Body of pancreas (tissue), 4 donors: Measurements from ENCODE around the gene SUSD4. TPM values are rescaled to one million over a fixed set of nuclear protein-coding genes. Genes with fewer than 3 reads are reported as not detected.

Source experiments
- ATAC-seq: fragments of 150-250 bp; one replicate; pipeline ENCODE4 v1.9.1; 2016
- DNase-seq, 4 donors: peaks; one replicate each; pipeline ENCODE4 v3.0.0-alpha.2; 2019
- H3K27ac ChIP-seq, 4 donors: fragments of 200-600 bp; sonication (generic); 1 replicate in 3 of 4; 2 replicates in 1 of 4; pipeline versions ENCODE4 v1.5.1 to v1.6.1; 2016 to 2019; ENCODE audit warnings: mild to moderate bottlenecking in 1 of 4, mixed read lengths in 1 of 4, moderate library complexity in 1 of 4
- H3K27me3 ChIP-seq, 2 donors: fragments of 200-600 bp; sonication (generic); one replicate each; pipeline ENCODE4 v1.6.0; 2016; ENCODE audit warnings: mild to moderate bottlenecking in 1 of 2
- H3K36me3 ChIP-seq, 2 donors: fragments of 200-600 bp; sonication (generic); replicated peaks in 1 of 2; 2 replicates each; pipeline ENCODE4 v1.5.1; 2016; ENCODE audit warnings: low read depth in 2 of 2; ENCODE audit not compliant: insufficient read depth in 1 of 2
- H3K4me1 ChIP-seq: fragments of 200-600 bp; sonication (generic); one replicate; pipeline ENCODE4 v1.6.0; 2016
- H3K4me3 ChIP-seq, 2 donors: fragments of 200-600 bp; sonication (generic); 1 replicate in 1 of 2; 2 replicates in 1 of 2; pipeline ENCODE4 v1.5.1; 2016 to 2019
- H3K9me3 ChIP-seq, 3 donors: fragments of 200-600 bp; sonication (generic); 1 replicate in 2 of 3; 2 replicates in 1 of 3; pipeline ENCODE4 v1.5.1; 2016
- POLR2A ChIP-seq, 3 donors: fragments of 450-650 bp; IDR thresholded peaks; one replicate each; pipeline ENCODE4 v1.6.1; 2016; ENCODE audit warnings: antibody characterized with exemption in 3 of 3, mild to moderate bottlenecking in 2 of 3
- WGBS, 2 donors: methylation state at CpG; one replicate each; pipeline ENCODE4 v1.1.5; 2017; 5-methylcytosine and 5-hydroxymethylcytosine counted together
- intact Hi-C: fragments of 100-400 bp; cut with DNase I; formaldehyde crosslinking; loops from one replicate; pipeline ENCODE4 v1.15.1; 2023
- total RNA-seq, 2 donors: library from RNA; depleted of rRNA; stranded (reverse); fragments of >200 nt; gene quantifications; one replicate each; pipeline ENCODE4 v1.1.0, GENCODE V29; 2016
- TF ChIP-seq, protein P1 (sequence below), 7 experiments: fragments of 450-650 bp in 4 of 7; fragments of 200-600 bp in 3 of 7; sonication (generic) in 3 of 7; IDR thresholded peaks; one replicate each; pipeline ENCODE4 v1.5.1; 2016 to 2019; ENCODE audit warnings: antibody characterized with exemption in 7 of 7

The SUSD4 gene
- total RNA-seq, 2 donors from 2014 or later, result 3.6 to 18.1 TPM

DNA sequence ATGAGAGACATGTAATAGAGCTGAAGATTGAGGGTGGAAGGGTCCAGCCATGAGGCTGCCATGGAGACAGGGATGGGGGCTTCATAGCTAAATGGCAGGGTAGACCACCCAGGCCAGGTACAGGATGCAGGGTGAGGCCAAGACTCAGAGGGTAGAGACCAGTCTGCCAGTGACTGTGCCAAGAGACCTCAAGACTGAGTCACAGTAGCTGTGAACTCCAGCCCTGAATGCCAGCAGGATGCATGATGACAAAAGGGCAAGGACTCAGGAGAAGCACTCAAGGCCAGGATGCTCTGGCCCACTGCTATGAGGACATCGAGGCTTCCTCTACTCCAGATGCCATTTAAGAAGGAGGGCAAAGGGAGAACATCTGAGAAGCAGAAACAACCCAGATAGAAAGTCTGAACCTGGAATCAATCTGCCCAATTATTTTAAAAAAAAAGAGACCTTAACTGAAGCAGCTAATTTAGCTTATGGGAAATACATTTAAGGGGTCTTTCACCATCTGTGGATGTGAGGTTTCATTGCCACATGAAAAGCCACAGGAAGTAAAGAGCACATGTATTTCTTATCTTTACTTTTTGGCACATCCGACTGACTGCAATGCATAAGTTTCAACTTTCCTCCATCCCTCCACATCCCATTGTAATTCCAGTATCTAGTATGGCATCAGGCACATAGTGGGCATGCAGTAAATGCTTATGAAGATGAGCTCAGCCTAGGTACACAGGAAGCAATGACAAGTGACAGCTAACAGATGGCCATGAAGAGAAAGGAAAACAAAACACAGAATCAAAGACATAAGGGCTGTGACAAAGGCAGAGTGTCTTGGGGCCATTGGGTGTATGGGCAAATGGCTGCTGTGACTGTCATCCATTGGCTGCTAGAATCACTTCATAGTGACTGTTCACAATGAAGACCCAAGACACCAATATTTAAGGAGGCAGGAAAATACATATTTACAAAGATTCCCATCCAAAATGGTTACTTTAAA, 40.2 kb downstream of the SUSD4 start:
- no peak overlapping the region for H3K4me3 ChIP-seq
- H3K36me3 ChIP-seq, result no peaks in the 10 kb centered on the region
- no peaks in the 10 kb centered on the region for H3K4me1 ChIP-seq
- intact Hi-C loops, result no loop called here
- H3K9me3 ChIP-seq, result no peaks in the 10 kb centered on the region
- 42 to 87% methylated on average over 2 of the region's 2 CpGs for WGBS, 2 donors
- ATAC-seq (no peak), DNase-seq (no peak)
- H3K27ac ChIP-seq, result no peak overlapping the region
- no peaks in the 10 kb centered on the region for H3K27me3 ChIP-seq
- TF ChIP-seq POLR2A (IDR thresholded peaks at IDR 0.05), result no peak
- TF ChIP-seq, protein P1, sequence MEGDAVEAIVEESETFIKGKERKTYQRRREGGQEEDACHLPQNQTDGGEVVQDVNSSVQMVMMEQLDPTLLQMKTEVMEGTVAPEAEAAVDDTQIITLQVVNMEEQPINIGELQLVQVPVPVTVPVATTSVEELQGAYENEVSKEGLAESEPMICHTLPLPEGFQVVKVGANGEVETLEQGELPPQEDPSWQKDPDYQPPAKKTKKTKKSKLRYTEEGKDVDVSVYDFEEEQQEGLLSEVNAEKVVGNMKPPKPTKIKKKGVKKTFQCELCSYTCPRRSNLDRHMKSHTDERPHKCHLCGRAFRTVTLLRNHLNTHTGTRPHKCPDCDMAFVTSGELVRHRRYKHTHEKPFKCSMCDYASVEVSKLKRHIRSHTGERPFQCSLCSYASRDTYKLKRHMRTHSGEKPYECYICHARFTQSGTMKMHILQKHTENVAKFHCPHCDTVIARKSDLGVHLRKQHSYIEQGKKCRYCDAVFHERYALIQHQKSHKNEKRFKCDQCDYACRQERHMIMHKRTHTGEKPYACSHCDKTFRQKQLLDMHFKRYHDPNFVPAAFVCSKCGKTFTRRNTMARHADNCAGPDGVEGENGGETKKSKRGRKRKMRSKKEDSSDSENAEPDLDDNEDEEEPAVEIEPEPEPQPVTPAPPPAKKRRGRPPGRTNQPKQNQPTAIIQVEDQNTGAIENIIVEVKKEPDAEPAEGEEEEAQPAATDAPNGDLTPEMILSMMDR (IDR thresholded peaks at IDR 0.05), result no peak

DNA sequence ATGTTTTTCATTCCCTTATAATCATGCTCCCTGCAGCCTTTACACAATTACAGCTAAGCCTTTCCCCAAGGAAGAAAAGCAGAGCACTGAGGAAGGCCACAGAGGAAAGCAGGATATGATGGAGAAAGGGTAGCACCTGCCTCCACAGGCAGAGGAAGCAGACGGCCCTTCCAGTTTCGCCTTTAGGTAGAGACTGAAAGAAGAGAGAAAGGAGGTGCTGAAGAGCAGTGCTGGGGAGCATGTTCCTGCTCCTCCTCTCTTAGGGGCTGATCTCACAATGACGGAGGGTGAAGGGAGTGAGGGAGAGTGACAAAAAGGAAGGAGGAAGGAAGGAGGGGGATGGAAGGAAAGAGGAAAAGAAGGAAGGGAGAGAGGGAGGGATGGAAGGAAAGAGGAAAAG, 41.1 kb downstream of the SUSD4 start:
- Histone ChIP-seq H3K9me3 (no peaks in the 10 kb centered on the region), H3K4me1 (no peaks in the 10 kb centered on the region), H3K36me3 (no peaks in the 10 kb centered on the region), H3K27ac (no peak overlapping the region), H3K27me3 (no peaks in the 10 kb centered on the region), H3K4me3 (no peak overlapping the region)
- DNase-seq (no peak), ATAC-seq (no peak)
- TF ChIP-seq, protein P1 (IDR thresholded peaks at IDR 0.05), result no peak
- no peak for TF ChIP-seq POLR2A (IDR thresholded peaks at IDR 0.05)
- WGBS, 2 donors, result 70 to 79% methylated on average over 3 of the region's 3 CpGs
- intact Hi-C loops, result no loop called here

DNA sequence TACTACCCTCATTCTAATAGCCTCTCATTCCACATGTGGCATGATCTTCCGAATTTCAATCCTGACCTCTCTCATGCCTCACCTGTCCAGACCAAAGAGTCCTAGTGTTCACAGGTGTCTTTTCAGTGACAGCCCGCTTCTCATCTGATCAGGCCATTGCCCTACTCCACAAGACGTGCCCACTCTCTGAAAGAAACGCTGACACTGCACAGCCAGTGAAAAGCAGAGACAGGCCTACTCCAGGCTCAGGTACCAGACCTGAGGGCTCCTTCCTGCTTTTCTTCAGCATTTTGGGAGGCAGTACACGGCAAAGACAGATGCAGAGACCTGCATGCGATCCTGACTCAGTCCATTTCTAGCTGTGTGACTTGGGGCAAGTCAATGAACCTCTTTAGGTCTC, 43.0 kb downstream of the SUSD4 start:
- intact Hi-C loops, result no loop called here
- 78 to 82% methylated on average over 6 of the region's 6 CpGs for WGBS, 2 donors
- ATAC-seq, result no peak

DNA sequence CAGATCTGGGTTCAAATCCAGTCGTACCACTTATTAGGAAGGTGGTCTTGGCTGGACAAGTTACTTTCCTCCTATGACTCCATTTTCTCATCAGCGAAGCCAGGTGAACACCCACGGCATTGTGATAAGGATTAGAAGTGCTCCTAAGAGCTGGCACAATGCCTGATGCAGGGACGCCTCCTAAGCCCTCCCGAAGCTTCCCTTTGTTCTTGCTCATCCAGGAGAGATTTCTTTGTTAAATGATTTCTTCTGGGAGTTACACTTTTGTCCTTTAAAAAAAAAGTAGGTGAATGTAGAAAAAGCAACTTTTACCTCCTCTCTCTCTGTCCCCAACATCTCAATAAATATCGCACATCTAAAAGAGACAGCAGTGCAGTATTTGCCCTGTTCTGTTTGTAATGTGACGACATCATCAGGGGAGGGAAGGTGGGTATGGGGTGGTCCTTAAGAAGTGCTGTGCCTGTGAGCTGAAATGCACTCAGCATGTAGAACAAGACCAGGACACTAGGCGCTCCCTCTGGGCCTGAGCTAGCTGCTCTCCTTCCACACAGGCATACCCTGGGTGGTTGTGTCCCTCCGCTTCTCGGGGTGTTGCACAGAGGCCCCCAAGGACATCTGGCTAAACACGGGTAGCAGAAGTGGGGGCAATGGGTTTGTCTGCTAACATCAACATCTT, 43.9 kb downstream of the SUSD4 start:
- 83 to 86% methylated on average over 11 of the region's 11 CpGs for WGBS, 2 donors
- DNase-seq (no peak), ATAC-seq (no peak)
- H3K9me3 ChIP-seq, result no peaks in the 10 kb centered on the region
- H3K27me3 ChIP-seq, result no peaks in the 10 kb centered on the region
- TF ChIP-seq, protein P1 (IDR thresholded peaks at IDR 0.05), result no peak
- TF ChIP-seq POLR2A (IDR thresholded peaks at IDR 0.05), result no peak
- no peak overlapping the region for H3K27ac ChIP-seq
- intact Hi-C loops, result no loop called here
- no peaks in the 10 kb centered on the region for H3K4me1 ChIP-seq
- no peaks in the 10 kb centered on the region for H3K36me3 ChIP-seq
- no peak overlapping the region for H3K4me3 ChIP-seq

More for the DNA sequence above, 43.0 kb downstream of the SUSD4 start:
- H3K27me3 ChIP-seq, result no peaks in the 10 kb centered on the region
- no peaks in the 10 kb centered on the region for H3K36me3 ChIP-seq
- no peak for DNase-seq
- H3K4me3 ChIP-seq, result no peak overlapping the region
- H3K27ac ChIP-seq, result no peak overlapping the region
- TF ChIP-seq, protein P1 (IDR thresholded peaks at IDR 0.05), result no peak
- H3K9me3 ChIP-seq, result no peaks in the 10 kb centered on the region
- no peaks in the 10 kb centered on the region for H3K4me1 ChIP-seq
